ENCODE data around the gene CRIM1. TPM values are rescaled to one million over a fixed set of nuclear protein-coding genes. Genes with fewer than 3 reads are reported as not detected.
A peak's percentile ranks its signal among the peaks of the same experiment; 100 is the strongest.

The CRIM1 gene
- total RNA-seq, 1 experiment from 2014 or later: 95.4 TPM

DNA sequence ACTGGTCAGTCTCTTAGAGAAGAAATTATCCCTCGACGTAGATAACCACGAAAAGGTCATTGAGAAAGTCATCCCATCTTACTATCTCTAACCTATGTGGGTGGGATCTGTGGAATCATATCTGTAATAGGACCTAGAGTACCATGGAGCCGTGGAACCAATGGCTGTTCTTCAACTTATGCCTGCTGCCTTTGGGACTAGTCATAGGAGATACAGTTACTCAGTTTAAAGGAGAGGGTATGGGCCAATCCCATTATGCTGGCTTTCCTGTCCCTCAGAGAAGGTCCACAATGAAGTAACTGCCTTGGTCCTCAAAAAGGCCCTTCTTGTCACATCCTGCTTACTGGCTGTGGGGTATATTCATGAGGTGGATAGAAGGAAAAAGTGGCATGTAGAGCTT is 164.9 kb downstream of the CRIM1 start:
- no peak for DNase-seq (ENCODE audit: low read depth)

- no peak for DNase-seq (ENCODE audit: low read depth)
Observed at GRCh38 chr2:36523153-36523552, 167.6 kb downstream of the CRIM1 start.

DNA sequence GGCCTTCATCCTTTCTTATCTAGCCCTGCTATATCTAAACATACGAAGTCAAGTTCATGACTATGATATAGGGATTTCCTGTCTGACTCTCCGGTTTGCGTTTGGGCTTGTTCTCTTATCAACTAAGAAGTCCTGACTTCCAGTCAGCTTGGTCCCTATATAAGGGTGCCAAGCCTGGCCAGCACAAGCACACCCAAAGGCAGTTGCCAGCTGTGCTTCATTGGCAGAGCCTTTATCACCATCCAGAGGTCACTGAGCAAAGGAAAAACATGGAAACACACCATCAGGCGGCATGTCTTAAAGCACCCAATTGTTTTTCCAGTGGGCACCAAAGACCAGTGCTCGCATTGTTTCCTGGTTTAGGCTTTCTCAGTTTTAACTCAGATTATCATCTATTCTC is 169.7 kb downstream of the CRIM1 start:
- DNase-seq (ENCODE audit: low read depth): no peak

- no peak for DNase-seq (ENCODE audit: low read depth)
Observed at GRCh38 chr2:36526226-36526625, 170.6 kb downstream of the CRIM1 start.

DNA sequence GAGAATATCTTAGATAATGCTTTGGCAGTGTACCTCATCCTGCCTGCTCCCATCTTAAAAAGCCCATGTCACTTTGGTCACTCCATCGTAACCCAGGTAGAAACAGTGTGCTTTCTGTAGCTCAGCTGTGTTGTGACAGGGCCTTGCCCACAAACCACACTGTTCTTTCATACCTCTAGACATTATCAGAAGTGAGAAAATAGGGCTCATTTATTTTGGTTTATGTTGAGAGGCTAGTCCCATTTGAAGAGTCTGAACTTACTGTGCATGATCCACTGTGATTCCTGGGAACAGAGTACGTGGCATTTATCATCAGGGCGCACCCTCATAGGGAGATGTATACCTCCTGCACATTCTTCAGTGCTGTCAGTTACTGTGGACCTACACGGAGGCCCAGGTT is 172.7 kb downstream of the CRIM1 start:
- no peak for DNase-seq (ENCODE audit: low read depth)

DNA sequence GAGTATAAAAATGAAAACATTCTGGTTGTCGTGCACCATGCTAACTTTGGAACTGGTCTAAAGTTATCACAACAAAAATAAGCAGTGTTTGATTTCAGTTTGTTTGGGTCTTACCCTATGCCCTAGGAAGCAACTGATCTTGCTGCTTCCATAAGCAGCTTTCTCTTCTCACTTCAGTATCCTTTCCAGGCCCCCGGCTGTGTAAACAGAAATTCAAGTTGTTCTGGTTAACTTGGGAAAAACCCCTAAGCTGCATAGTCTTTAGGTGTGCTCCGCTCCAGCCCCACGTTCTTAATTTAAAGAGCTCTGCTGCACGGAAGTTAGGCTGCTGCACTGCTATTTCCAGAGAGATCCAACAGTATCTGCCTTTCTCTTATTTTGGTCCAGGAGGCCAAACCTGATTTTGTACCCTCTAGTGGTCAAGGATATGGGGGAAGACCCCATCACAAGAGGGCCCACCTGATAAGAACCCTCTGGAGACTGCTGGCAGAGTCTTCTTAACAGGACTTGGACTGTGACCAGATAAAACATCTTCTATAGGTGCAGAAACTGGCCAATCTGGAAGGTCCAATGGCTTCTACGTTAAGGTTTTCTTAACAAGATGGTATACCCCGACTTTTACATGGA is 173.3 kb downstream of the CRIM1 start:
- DNase-seq (ENCODE audit: low read depth): no peak

DNA sequence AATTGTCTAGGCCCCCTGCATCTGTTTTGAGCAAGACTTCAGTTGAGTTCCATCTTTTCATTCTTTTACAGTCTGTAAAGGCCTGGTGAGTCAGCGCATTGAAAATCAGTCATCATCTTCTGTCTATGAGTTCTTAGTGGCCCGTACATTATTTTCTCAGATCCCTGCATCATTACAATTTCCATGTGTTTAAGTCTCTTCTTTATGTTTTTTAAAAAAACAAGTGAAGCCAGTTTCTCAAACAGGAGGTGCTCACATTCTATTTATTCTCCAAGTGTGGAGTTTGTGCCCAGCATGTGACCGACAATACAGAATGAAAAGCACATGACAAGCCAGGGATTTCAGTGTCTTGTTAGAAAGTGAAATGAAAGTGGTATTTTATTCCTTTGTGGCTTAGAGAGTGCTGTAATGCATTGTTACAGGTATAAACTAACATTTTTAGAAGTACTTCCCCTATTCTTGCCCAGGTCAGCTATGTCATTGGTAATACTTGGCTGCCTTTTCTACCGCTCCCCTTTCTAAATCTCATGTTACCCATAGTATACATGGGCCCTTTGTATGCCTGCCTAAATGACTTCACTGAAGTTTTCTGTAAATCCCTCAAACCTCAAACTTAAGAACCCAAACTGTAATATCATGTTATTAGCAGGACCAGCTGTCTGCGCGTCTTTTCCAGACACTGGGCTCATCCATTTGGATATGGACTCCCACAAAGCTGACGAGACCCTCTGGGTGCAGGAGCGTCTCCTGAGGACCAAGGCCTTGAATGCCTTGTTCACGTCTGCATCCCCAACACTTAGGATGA is 174.8 kb downstream of the CRIM1 start:
- DNase-seq (ENCODE audit: low read depth): no peak

DNA sequence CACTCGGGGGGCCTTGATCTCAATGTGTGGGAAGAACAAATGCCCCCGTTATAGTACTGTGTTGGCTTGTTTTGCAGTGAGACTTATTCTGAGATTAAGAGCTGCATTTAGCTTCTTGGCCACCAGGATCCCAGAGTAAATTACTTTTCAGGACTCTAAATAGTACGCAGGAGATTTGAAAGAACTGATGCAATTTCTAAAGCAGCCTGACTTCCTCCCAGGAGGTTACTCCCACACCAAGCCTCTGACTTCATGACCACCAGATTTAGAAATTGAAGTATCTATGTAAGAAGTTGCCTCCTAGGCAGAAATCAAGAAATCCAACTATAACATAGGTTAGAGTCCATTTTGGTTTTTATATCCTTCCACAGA is 175.4 kb downstream of the CRIM1 start:
- DNase-seq (ENCODE audit: low read depth): no peak

GRCh38 chr2:36534275-36534799 is 178.8 kb downstream of the CRIM1 start:
- no peak for DNase-seq (ENCODE audit: low read depth)

GRCh38 chr2:36535099-36535498 is 179.5 kb downstream of the CRIM1 start:
- DNase-seq (ENCODE audit: low read depth): no peak

GRCh38 chr2:36536776-36537175 is 181.2 kb downstream of the CRIM1 start:
- DNase-seq (ENCODE audit: low read depth): no peak

DNA sequence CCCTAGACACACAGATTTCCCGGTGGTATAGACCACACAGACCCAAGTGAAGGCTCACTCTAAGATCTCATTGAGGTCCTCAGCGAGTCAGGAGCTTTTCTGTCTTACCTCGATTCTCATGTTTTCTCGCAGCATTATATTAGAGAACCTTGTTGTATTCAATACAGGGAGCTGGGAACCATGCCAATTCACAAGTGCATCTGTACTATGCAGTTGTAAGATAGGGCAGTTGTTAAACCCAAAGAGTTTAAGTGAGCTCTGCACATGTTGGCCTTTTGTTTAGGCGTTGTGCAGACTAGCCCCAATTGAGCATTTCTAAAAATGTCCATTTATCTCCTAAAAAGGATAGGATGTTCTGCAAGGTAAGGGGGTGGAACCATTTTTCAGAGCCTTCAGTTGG is 182.8 kb downstream of the CRIM1 start:
- DNase-seq (ENCODE audit: low read depth): no peak

GRCh38 chr2:36539631-36540030 is 184.1 kb downstream of the CRIM1 start:
- peak; percentile 20 for DNase-seq (ENCODE audit: low read depth)

DNA sequence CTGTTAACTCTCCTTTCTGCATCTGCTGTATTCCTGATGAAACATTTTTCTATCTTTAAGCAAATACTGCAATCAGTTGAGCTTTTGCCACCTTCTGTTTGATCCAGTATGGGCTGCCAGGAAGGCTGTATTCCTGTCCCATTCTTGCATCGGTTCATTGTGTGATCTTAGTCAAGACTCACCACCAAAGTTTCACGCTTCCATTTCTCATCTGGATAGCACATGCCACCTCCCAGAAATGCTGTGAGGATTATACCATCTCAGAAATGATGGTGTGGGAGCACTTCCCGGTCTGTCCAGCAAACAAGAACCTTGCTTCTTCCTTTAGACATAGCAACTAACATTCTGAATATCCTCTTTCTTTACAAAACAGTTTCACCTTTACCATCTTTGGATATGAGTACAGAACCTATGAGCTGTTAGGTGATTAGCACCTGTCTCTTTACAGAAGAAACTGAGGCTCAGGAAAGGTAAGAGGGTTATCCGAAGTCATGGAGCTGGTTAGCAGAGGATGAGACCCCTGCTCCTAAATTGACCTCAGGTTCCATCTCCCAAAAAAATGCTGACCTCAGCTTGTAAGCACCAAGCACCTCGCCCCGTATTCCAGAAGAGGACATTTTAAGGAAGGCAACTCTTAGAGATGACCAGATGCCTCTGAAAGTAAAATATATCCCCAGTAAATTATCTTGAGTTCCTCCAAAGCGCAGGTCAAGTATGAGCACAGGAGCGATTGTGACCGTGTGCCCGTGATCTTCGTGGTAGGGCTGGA is 185.6 kb downstream of the CRIM1 start:
- no peak for DNase-seq (ENCODE audit: low read depth)

DNA sequence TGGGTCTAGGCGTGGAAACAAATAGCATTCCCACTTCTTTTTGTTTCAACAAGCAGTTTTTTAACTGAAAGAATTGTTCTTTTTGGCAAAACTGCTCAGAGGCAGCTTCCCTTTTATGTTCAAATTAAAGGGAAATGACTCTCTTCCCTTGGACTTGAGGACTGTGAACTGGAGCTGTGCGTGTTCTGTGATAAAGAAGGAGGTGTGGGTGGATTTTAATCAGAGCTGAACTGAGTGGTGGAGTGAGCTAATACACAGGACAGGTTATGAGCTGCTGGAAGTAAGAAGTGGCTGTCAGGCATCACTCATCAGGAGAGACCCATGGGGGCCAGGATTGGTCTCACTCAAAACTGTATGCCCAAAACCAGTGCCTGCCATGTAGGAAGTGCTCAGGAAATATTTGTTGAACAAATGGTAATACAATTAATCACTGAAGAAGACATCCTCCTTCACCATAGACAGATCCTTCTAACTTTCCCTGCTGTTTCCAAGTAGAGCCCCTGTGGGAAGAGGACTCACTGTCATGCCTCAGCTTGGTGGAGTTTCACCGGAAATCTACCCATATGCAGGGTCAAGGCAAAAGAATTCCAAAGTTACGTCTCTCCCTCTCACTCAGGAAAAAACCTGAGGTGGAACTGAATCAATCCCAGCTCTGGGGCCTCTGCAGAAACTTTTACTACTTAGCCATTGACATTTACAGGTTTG is 186.5 kb downstream of the CRIM1 start:
- no peak for DNase-seq (ENCODE audit: low read depth)

DNA sequence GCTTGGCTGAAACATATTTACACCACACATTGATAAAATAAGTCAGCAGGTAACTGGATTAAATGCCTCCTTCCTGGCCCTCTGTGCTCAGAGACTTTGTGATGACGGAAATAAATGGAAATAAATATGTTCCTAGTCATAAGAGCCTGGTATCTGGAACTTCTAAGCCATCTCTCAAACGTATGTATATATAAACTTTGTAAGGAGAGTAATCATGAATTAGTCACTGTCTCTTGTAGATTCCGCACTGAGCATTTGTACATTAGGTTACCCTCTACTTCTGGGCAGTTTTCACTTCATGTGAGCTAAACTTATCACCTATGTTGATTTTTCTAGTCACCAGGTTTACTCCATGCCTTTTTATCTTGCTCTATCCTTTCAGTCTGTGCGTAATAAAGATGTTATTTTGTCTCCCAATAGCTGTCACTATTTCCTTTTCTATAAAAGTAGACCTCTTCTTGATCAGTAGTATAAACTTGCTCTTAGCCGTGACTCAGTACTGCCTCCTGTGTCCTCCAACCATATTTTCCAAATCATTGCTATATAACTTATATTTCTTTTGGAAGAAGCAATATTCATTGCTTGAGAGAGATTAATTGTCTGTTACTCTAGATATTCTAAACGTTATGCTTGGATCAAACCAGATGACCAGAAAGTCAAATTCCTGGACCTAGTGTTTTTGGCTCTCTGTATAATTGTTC is 189.2 kb downstream of the CRIM1 start:
- DNase-seq (ENCODE audit: low read depth): no peak

DNA sequence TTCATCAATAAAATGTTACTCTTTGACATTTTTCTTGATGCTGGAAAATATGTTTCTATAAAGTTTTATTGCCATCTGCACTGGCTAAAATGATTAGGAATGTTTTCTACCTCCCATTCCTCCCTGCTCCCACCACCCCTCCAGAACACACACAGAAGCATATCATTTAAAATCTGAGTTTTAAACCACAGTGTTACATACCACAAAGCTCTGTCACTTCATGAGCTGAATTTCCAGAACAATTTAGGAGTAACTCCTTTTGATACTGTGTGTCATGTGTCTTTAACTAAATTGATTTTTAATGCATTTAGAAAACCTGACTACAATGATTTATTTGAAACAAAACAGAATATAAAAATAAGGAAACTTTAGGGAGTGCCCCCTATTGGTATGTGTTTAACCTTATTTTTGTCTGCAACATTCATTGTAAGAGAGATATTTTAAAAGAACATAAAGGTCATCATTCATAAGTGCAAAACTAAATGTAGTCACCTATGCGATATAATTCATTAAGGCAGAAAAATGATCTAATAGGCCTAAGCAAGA is 190.4 kb downstream of the CRIM1 start:
- DNase-seq (ENCODE audit: low read depth): no peak

DNA sequence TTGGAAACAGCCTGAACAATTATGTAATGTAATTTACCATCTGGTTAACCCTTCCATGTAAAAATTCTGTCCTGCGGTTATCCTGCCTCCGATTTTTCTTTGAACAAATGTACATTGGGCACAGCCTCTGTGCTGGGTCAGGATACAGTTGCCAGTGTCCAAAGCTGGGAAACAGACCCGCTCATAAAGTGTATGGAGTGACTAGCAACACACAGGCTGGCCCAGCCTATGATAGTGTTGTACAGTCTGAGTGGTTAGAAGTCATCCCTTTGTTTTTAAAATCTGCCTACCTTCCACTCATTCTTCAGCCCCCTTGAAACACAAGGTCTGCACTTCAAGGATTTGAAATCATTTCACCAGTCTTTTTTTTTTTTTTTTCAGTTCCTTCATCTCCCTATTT is 192.3 kb downstream of the CRIM1 start:
- no peak for DNase-seq (ENCODE audit: low read depth)

DNA sequence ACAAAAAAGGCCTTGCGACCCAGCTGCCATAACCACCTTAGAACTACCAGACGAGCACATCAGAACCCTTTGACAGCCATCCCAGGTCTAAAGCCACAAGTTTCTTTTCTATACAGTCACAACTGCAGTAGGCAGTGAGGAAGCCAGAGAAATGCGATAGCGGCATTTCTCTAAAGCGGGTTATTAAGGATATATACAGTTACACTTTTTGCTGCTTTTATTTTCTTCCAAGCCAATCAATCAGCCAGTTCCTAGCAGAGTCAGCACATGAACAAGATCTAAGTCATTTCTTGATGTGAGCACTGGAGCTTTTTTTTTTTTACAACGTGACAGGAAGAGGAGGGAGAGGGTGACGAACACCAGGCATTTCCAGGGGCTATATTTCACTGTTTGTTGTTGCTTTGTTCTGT is 193.6 kb downstream of the CRIM1 start:
- no peak for DNase-seq (ENCODE audit: low read depth)

- no peak for DNase-seq (ENCODE audit: low read depth)
Observed at GRCh38 chr2:36550006-36550405, 194.4 kb downstream of the CRIM1 start.

GRCh38 chr2:36553683-36554082 is 198.1 kb downstream of the CRIM1 start:
- no peak for DNase-seq (ENCODE audit: low read depth)
